ENCODE results near the gene CLRN1. TPM values are rescaled to one million over a fixed set of nuclear protein-coding genes. Genes with fewer than 3 reads are reported as not detected.

The CLRN1 gene
- total RNA-seq, 2 experiments from 2014 or later, result not detected

- Mint-ChIP-seq H3K4me3 (no peak overlapping the region), H3K27me3 (peaks cover 9% of the 10 kb centered on the region), H3K4me1 (no peaks in the 10 kb centered on the region), H3K36me3 (no peaks in the 10 kb centered on the region), H3K9me3 (no peaks in the 10 kb centered on the region), H3K27ac (no peak overlapping the region)
- DNase-seq, result no peak
These were observed 93.4 kb downstream of the CLRN1 start for GRCh38 chr3:150878996-150879575.

- no peaks in the 10 kb centered on the region for H3K9me3 Mint-ChIP-seq
- no peaks in the 10 kb centered on the region for H3K36me3 Mint-ChIP-seq
- H3K4me1 Mint-ChIP-seq, result no peaks in the 10 kb centered on the region
These were observed 94.2 kb downstream of the CLRN1 start for GRCh38 chr3:150878290-150878689.

GRCh38 chr3:150877303-150877702, 95.2 kb downstream of the CLRN1 start:
- H3K9me3 Mint-ChIP-seq, result no peaks in the 10 kb centered on the region
- H3K27ac Mint-ChIP-seq, result no peak overlapping the region
- no peak for DNase-seq
- no peaks in the 10 kb centered on the region for H3K36me3 Mint-ChIP-seq
- H3K27me3 Mint-ChIP-seq, result no peaks in the 10 kb centered on the region
- no peaks in the 10 kb centered on the region for H3K4me1 Mint-ChIP-seq
- no peak overlapping the region for H3K4me3 Mint-ChIP-seq

More at GRCh38 chr3:150878290-150878689, 94.2 kb downstream of the CLRN1 start:
- no peak for DNase-seq
- Mint-ChIP-seq H3K27ac (no peak overlapping the region), H3K27me3 (peaks cover 2% of the 10 kb centered on the region), H3K4me3 (no peak overlapping the region)

GRCh38 chr3:150876611-150877265, 95.8 kb downstream of the CLRN1 start:
- DNase-seq, result no peak
- Mint-ChIP-seq H3K9me3 (no peaks in the 10 kb centered on the region), H3K27ac (no peak overlapping the region), H3K27me3 (no peaks in the 10 kb centered on the region), H3K4me3 (no peak overlapping the region), H3K36me3 (no peaks in the 10 kb centered on the region), H3K4me1 (no peaks in the 10 kb centered on the region)

Other genes with a start within 250 kb of the CLRN1 start
- gene SIAH2, start 209.6 kb downstream of the CLRN1 start, total RNA-seq, result 10 to 100 TPM; 89.1 to 94.4 TPM
- not detected for gene MINDY4B, start 67.3 kb downstream of the CLRN1 start, total RNA-seq
- 1 to 10 TPM; 1.6 to 2.1 TPM for gene MED12L, start 112.9 kb upstream of the CLRN1 start, total RNA-seq
- 100 to 1,000 TPM; 131 to 134 TPM for gene GPR171, start 230.5 kb upstream of the CLRN1 start, total RNA-seq